ENCODE measurements around the gene MOSPD3.

GRCh38 chr7:100574362-100575205, 37.8 kb upstream of the MOSPD3 start:
- TF ChIP-seq CTCF (IDR thresholded peaks at IDR 0.05) = no peak
- no peak for TF ChIP-seq POLR2AphosphoS5 (IDR thresholded peaks at IDR 0.05; ENCODE audit: insufficient read depth in 1 of 2, low read depth in 1 of 2)
